Nephron progenitor cell (in vitro differentiated cells): ENCODE data around the gene CFAP57.

Experiments used
- DNase-seq: peaks from one replicate; pipeline ENCODE4 v3.0.0; 2021
- H3K27ac Mint-ChIP-seq: 2 replicates; pipeline ENCODE4 v1.8.0; 2021; ENCODE audit warnings: mild to moderate bottlenecking, moderate library complexity, mixed read lengths
- H3K27me3 Mint-ChIP-seq: 2 replicates; pipeline ENCODE4 v1.8.0; 2021; ENCODE audit warnings: mild to moderate bottlenecking, low read depth, mixed read lengths; ENCODE audit not compliant: poor library complexity
- H3K36me3 Mint-ChIP-seq: 2 replicates; pipeline ENCODE4 v1.8.0; 2021; ENCODE audit warnings: low read depth, mixed read lengths
- H3K4me1 Mint-ChIP-seq: 2 replicates; pipeline ENCODE4 v1.8.0; 2021; ENCODE audit warnings: mixed read lengths
- H3K4me3 Mint-ChIP-seq: 2 replicates; pipeline ENCODE4 v1.8.0; 2021; ENCODE audit warnings: mild to moderate bottlenecking, moderate library complexity, mixed read lengths
- H3K9me3 Mint-ChIP-seq: 2 replicates; pipeline ENCODE4 v1.8.0; 2021; ENCODE audit warnings: mild to moderate bottlenecking, moderate library complexity, mixed read lengths
- TF ChIP-seq, protein P1 (sequence below): fragments of 200-600 bp; sonication (generic); IDR thresholded peaks from 2 replicates; pipeline ENCODE4 v1.5.0; 2021; ENCODE audit warnings: antibody characterized with exemption

CFAP57 gene

DNA sequence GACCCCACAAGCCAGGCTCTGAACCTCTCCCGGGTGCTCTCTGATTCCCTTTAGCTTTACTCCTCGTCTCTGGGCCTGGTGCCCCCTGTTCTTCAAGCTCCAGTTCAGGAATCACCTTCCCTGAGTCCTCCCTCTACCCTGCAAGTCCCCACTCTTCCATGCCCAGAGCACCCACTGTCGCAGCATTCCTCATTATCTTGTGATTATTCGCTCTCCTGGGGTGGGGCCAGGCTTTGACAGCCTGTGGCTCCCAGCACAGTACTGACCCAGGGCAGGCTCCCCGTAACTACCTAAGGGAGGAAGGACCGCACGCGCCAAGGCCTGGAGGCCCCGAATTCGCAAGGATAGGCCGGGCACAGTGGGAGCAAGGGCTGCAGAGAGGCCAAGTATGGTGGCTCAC lies 114.0 kb downstream of the CFAP57 start:
- no peak overlapping the region for H3K4me3 Mint-ChIP-seq

DNA sequence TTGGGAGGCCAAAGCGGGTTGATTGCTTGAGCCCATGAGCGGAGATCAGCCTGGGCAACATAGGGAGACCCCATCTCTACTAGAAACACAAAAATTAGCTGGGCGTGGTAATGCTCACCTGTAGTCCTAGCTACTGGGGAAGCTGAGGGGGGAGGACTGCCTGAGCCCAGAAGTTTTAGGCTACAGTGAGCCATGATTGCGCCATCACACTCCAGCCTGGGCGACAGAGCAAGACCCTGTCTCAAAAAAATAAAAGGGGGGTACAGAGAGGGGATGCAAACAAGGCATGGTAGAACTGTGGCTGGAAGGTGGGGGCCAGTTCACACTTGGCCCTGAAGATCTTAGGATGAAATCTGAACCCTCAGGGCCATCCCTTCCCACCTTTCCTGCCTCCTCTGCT lies 114.4 kb downstream of the CFAP57 start:
- no peak overlapping the region for H3K27ac Mint-ChIP-seq
- no peaks in the 10 kb centered on the region for H3K36me3 Mint-ChIP-seq
- TF ChIP-seq, protein P1, sequence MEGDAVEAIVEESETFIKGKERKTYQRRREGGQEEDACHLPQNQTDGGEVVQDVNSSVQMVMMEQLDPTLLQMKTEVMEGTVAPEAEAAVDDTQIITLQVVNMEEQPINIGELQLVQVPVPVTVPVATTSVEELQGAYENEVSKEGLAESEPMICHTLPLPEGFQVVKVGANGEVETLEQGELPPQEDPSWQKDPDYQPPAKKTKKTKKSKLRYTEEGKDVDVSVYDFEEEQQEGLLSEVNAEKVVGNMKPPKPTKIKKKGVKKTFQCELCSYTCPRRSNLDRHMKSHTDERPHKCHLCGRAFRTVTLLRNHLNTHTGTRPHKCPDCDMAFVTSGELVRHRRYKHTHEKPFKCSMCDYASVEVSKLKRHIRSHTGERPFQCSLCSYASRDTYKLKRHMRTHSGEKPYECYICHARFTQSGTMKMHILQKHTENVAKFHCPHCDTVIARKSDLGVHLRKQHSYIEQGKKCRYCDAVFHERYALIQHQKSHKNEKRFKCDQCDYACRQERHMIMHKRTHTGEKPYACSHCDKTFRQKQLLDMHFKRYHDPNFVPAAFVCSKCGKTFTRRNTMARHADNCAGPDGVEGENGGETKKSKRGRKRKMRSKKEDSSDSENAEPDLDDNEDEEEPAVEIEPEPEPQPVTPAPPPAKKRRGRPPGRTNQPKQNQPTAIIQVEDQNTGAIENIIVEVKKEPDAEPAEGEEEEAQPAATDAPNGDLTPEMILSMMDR, result no peak
- no peaks in the 10 kb centered on the region for H3K9me3 Mint-ChIP-seq
- H3K27me3 Mint-ChIP-seq, result peaks cover 9% of the 10 kb centered on the region
- no peak overlapping the region for H3K4me3 Mint-ChIP-seq
- no peak for DNase-seq
- H3K4me1 Mint-ChIP-seq, result peaks cover 25% of the 10 kb centered on the region

More for the DNA sequence above, 114.0 kb downstream of the CFAP57 start:
- TF ChIP-seq, protein P1, result no peak
- no peak for DNase-seq
- Mint-ChIP-seq H3K36me3 (no peaks in the 10 kb centered on the region), H3K9me3 (no peaks in the 10 kb centered on the region), H3K27me3 (peaks cover 9% of the 10 kb centered on the region), H3K27ac (no peak overlapping the region), H3K4me1 (peaks cover 26% of the 10 kb centered on the region)

DNA sequence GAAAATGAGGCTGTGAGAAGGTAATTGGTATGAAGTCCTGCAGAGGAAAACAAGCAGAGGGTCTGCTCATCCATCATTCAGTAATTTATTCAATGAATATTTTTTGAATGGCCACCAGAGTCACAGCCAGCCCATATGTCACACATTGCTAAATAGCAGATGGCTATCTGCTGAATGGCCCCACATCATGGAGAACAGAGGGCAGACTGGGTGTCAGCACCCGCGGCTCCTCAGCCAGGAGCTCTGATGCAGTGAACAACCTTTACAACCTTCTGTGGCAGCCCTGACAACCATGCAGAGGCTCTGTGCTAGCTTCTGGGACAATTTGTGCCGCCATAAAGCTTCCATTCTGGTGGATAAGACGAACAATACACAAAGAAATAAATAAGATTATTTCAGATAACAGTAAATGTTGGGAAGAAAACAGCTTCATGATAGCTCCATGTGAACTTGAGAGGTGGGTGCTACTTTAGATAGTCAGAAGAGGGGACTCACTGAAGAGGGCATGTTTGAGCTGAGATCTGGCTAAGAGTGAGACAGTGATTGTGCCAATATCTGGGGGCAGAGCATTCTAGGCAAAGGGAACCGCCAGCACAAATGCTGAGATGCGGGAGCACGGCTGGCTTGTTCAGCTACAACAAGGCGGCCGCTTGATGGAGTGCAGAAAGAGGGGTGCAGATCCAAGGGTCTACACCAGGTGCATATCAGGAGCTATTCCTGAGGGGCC lies 116.1 kb downstream of the CFAP57 start:
- TF ChIP-seq, protein P1, result no peak
- Mint-ChIP-seq H3K27ac (no peak overlapping the region), H3K9me3 (no peaks in the 10 kb centered on the region), H3K36me3 (no peaks in the 10 kb centered on the region), H3K4me3 (no peak overlapping the region), H3K27me3 (peaks cover 9% of the 10 kb centered on the region), H3K4me1 (peaks cover 30% of the 10 kb centered on the region)
- no peak for DNase-seq

DNA sequence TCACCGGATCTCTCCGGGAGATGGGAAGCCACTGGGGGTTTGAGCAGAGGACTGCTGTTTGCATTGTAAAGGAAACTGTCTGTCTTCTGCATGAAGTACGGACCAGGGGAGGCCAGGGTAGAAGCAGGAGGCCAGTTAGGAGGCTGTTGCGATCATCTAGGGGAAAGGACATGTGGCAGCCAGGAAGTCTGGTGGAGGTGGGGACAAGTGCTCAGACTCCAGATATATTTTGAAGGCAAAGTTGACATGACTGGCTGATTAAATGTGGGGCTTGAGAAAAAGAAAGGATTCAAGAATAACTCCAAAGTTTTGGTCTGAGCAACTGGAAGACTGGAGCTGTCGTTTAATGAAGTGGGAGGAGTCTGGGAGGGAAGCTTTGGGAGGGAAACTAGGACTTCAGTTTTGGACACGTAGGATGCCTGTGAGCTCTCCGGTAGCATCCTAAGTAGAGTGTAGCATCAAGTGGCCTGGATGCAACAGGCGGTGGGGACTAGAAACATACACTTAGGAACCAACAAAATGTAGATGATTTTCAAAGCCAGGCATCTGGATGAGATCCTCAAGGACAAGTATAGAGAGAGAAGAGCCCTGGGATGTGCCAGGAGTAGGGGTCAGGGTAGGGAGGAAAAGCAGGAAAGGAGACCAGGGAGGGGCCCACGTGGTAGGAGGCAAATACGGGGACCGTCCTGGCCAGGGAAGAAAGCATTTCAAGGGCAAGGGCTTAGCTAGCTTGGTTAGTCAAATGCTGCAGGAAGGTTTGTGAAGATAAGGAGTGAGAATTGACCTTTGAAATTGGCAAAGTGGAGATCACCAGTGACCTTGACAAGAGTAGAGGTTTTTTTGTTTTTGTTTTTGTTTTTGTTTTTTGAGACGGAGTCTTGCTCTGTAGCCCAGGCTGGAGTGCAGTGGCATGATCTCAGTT lies 116.9 kb downstream of the CFAP57 start:
- TF ChIP-seq, protein P1, result no peak
- H3K9me3 Mint-ChIP-seq, result no peaks in the 10 kb centered on the region

DNA sequence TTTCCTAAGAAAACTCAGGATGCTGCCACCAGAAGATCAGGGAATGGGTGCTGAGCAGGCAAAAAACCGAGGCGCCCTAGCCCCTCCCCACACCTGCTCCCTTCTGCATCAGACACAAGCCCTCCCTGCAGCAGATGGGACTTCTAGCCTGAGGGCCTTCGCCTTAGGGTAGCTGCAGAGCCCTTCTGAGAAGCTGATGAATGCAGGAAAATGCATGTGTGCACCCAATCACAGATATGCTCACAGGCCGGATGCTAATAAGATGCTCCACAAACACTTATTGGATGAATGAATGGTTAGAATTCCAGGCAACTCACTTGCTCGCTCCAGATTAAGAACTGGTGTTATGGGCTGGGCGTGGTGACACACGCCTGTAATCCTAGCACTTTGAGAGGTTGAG lies 120.1 kb downstream of the CFAP57 start:
- TF ChIP-seq, protein P1, result no peak
- Mint-ChIP-seq H3K4me3 (no peak overlapping the region), H3K27ac (no peak overlapping the region), H3K9me3 (no peaks in the 10 kb centered on the region), H3K4me1 (peaks cover 24% of the 10 kb centered on the region), H3K27me3 (no peaks in the 10 kb centered on the region), H3K36me3 (no peaks in the 10 kb centered on the region)
- no peak for DNase-seq

More for the DNA sequence above, 116.9 kb downstream of the CFAP57 start:
- H3K27ac Mint-ChIP-seq, result no peak overlapping the region
- H3K36me3 Mint-ChIP-seq, result no peaks in the 10 kb centered on the region
- H3K27me3 Mint-ChIP-seq, result peaks cover 7% of the 10 kb centered on the region
- H3K4me1 Mint-ChIP-seq, result peaks cover 30% of the 10 kb centered on the region
- DNase-seq, result no peak
- no peak overlapping the region for H3K4me3 Mint-ChIP-seq
